ENCODE results near the gene SRD5A3.

GRCh38 chr4:55326629-55327028 lies 19.4 kb upstream of the SRD5A3 start:
- TF ChIP-seq CTCF (IDR thresholded peaks at IDR 0.05) (no peak), EZH2phosphoT487 (IDR thresholded peaks at IDR 0.05) (no peak)
